KMS-11 (cell line): ENCODE measurements around the gene EHD3.

Source experiments
- H2AFZ ChIP-seq: fragments of 200-600 bp; sonication (generic); 2 replicates; pipeline ENCODE4 v1.6.1; 2016; ENCODE audit warnings: antibody characterized with exemption, mixed run types, low read depth
- H3K27ac ChIP-seq: fragments of 200-600 bp; sonication (generic); 2 replicates; pipeline ENCODE4 v1.6.1; 2016; ENCODE audit warnings: mild to moderate bottlenecking, mixed run types
- H3K27me3 ChIP-seq: fragments of 200-600 bp; sonication (generic); 2 replicates; pipeline ENCODE4 v1.6.1; 2017; ENCODE audit warnings: mild to moderate bottlenecking, low read depth, mixed run types, moderate library complexity; ENCODE audit not compliant: insufficient read depth
- H3K36me3 ChIP-seq: fragments of 200-600 bp; sonication (generic); 2 replicates; pipeline ENCODE4 v1.6.1; 2017; ENCODE audit warnings: mild to moderate bottlenecking, mixed run types; ENCODE audit not compliant: insufficient read depth
- H3K4me1 ChIP-seq: fragments of 200-600 bp; sonication (generic); 2 replicates; pipeline ENCODE4 v1.6.1; 2016; ENCODE audit warnings: mild to moderate bottlenecking, low read depth, mixed run types; ENCODE audit not compliant: poor library complexity, severe bottlenecking
- H3K4me2 ChIP-seq: fragments of 200-600 bp; sonication (generic); 2 replicates; pipeline ENCODE4 v1.7.0; 2016; ENCODE audit warnings: mild to moderate bottlenecking, mixed run types
- H3K4me3 ChIP-seq: fragments of 200-600 bp; sonication (generic); IDR thresholded peaks from 2 replicates; pipeline ENCODE4 v1.6.1; 2017; ENCODE audit warnings: low read depth, low read length, mixed read lengths; ENCODE audit not compliant: insufficient read depth
- H3K79me2 ChIP-seq: fragments of 200-600 bp; sonication (generic); 2 replicates; pipeline ENCODE4 v1.6.1; 2016; ENCODE audit warnings: low read depth, mixed run types; ENCODE audit not compliant: insufficient read depth
- H3K9ac ChIP-seq: fragments of 200-600 bp; sonication (generic); 2 replicates; pipeline ENCODE4 v1.6.1; 2016; ENCODE audit warnings: mild to moderate bottlenecking, mixed run types
- H4K20me1 ChIP-seq: fragments of 200-600 bp; sonication (generic); 2 replicates; pipeline ENCODE4 v1.6.1; 2016; ENCODE audit warnings: mild to moderate bottlenecking, mixed run types; ENCODE audit not compliant: insufficient read depth
- TF ChIP-seq, protein P1 (sequence below): fragments of 200-600 bp; sonication (generic); conservative IDR thresholded peaks from 2 replicates; pipeline ENCODE4 v1.6.1; 2017; ENCODE audit warnings: low read depth, mild to moderate bottlenecking, antibody characterized with exemption, low read length, moderate library complexity, mixed read lengths

EHD3 gene

DNA sequence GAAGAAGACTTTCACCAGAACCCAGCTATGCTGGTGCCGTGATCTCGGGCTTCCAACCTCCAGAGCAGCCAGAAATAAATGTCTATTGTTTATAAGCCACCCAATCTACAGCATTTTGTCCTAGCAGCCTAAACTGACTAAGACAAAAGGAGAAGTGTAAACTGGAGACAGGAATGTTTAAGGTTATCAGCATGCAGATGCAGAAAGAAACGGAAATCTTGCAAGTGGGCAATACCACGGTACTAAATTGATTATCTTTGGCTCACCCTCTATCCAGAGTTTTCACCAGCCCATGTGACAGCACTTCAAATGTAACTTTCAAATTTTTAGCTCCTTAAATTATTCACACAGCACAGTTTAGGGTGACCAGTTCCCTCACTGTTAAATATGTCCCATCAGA is 10.9 kb upstream of the EHD3 start:
- Histone ChIP-seq H3K36me3 (no peaks in the 10 kb centered on the region), H2AFZ (no peak overlapping the region), H3K4me1 (peaks cover 1% of the 10 kb centered on the region), H3K9ac (no peak overlapping the region), H4K20me1 (no peaks in the 10 kb centered on the region), H3K4me3 (no peak overlapping the region), H3K79me2 (no peaks in the 10 kb centered on the region), H3K27me3 (no peaks in the 10 kb centered on the region), H3K27ac (no peak overlapping the region), H3K4me2 (no peak overlapping the region)
- TF ChIP-seq, protein P1, sequence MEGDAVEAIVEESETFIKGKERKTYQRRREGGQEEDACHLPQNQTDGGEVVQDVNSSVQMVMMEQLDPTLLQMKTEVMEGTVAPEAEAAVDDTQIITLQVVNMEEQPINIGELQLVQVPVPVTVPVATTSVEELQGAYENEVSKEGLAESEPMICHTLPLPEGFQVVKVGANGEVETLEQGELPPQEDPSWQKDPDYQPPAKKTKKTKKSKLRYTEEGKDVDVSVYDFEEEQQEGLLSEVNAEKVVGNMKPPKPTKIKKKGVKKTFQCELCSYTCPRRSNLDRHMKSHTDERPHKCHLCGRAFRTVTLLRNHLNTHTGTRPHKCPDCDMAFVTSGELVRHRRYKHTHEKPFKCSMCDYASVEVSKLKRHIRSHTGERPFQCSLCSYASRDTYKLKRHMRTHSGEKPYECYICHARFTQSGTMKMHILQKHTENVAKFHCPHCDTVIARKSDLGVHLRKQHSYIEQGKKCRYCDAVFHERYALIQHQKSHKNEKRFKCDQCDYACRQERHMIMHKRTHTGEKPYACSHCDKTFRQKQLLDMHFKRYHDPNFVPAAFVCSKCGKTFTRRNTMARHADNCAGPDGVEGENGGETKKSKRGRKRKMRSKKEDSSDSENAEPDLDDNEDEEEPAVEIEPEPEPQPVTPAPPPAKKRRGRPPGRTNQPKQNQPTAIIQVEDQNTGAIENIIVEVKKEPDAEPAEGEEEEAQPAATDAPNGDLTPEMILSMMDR, result no peak

DNA sequence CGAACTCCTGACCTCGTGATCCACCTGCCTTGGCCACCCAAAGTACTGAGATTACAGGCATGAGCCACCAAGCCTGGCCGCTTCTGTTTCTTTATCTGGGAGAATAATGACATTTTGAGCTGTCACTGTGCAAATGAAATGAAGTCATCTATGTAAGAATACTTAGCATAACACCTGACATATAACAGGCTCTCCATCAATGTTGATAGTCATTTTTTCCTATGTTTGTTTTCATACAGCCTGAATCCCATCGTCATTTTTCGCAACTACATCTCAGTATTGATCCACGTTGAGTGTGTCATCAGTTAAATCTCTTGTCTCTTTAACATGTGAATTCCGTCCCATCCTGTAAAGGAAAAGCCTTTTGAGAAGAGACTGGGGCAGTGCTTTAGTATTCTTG is 10.2 kb upstream of the EHD3 start:
- no peak overlapping the region for H2AFZ ChIP-seq
- H3K27me3 ChIP-seq, result no peaks in the 10 kb centered on the region
- H3K27ac ChIP-seq, result no peak overlapping the region

DNA sequence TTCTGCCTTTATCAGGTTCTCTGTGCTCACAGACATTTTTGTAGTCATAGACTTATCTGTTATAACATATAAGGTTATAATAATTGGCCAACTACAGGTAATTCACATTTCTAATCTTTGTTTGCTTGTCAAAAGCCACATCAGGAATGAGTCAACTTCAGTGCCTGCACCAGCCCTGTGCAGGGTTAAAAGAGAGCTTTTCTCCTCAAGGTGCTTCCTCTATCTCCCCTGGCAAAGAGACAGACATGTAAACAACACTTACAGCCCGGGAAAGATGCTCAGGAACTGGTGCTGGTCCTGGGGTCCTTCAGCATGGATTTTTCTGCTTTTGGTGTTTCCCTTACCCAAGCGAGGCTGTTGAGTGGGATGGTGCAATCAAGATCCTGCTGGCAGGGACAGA is 7.7 kb upstream of the EHD3 start:
- H3K36me3 ChIP-seq, result no peaks in the 10 kb centered on the region
- H3K4me3 ChIP-seq, result no peak overlapping the region
- TF ChIP-seq, protein P1, result no peak
- no peaks in the 10 kb centered on the region for H3K27me3 ChIP-seq
- no peak overlapping the region for H3K9ac ChIP-seq
- no peak overlapping the region for H3K27ac ChIP-seq
- no peak overlapping the region for H2AFZ ChIP-seq
- H3K79me2 ChIP-seq, result no peaks in the 10 kb centered on the region
- no peaks in the 10 kb centered on the region for H3K4me1 ChIP-seq
- H3K4me2 ChIP-seq, result no peak overlapping the region
- no peaks in the 10 kb centered on the region for H4K20me1 ChIP-seq

More for the DNA sequence above, 10.2 kb upstream of the EHD3 start:
- H3K79me2 ChIP-seq, result no peaks in the 10 kb centered on the region
- no peak overlapping the region for H3K4me2 ChIP-seq
- TF ChIP-seq, protein P1, result no peak
- H3K4me3 ChIP-seq, result no peak overlapping the region
- H3K36me3 ChIP-seq, result no peaks in the 10 kb centered on the region
- H4K20me1 ChIP-seq, result no peaks in the 10 kb centered on the region
- H3K4me1 ChIP-seq, result no peaks in the 10 kb centered on the region
- no peak overlapping the region for H3K9ac ChIP-seq

DNA sequence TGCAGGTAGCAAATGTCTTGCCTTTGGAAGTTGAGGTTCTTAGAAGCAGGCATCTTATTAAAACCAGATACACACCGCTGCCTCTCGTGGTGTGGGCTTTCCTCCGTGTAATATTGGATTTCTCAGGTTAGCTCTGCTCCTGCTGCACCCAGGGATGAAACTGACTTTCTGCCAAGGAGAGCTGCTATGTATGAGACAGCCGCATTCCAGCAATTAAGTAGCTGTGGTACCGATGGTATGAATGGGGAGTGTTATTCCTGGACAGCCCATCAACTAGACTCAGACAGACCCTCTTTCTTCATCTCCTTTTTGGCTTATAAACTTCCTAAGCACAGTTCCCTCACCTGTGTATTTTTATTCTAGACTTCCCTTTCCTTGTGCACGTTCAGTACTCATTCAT is 6.8 kb upstream of the EHD3 start:
- Histone ChIP-seq H3K36me3 (no peaks in the 10 kb centered on the region), H3K4me1 (no peaks in the 10 kb centered on the region), H3K27me3 (no peaks in the 10 kb centered on the region), H3K79me2 (no peaks in the 10 kb centered on the region), H3K4me2 (no peak overlapping the region), H2AFZ (no peak overlapping the region), H3K9ac (no peak overlapping the region), H3K27ac (no peak overlapping the region), H4K20me1 (no peaks in the 10 kb centered on the region), H3K4me3 (no peak overlapping the region)
- TF ChIP-seq, protein P1, result no peak
